Ishikawa (cell line): ENCODE data around the gene TRAK1.

Source experiments
- CEBPB ChIP-seq: IDR thresholded peaks from 2 replicates; pipeline ENCODE4 v1.6.1; 2012
- CREB1 ChIP-seq: IDR thresholded peaks from 2 replicates; pipeline ENCODE4 v1.6.1; 2012; ENCODE audit warnings: low read depth
- EGR1 ChIP-seq: IDR thresholded peaks from 2 replicates; pipeline ENCODE4 v1.6.1; 2012
- EP300 ChIP-seq: IDR thresholded peaks from 2 replicates; pipeline ENCODE4 v1.6.1; 2012; ENCODE audit warnings: borderline replicate concordance
- NFIC ChIP-seq: IDR thresholded peaks from 2 replicates; pipeline ENCODE4 v1.6.1; 2012
- RAD21 ChIP-seq: IDR thresholded peaks from 2 replicates; pipeline ENCODE4 v1.6.1; 2012; ENCODE audit warnings: low read depth
- REST ChIP-seq: IDR thresholded peaks from 2 replicates; pipeline ENCODE4 v1.6.1; 2012; ENCODE audit warnings: low read depth, mild to moderate bottlenecking
- TAF1 ChIP-seq: IDR thresholded peaks from 2 replicates; pipeline ENCODE4 v1.6.1; 2012; ENCODE audit warnings: low read depth, mild to moderate bottlenecking
- TCF12 ChIP-seq: IDR thresholded peaks from 2 replicates; pipeline ENCODE4 v1.6.1; 2012; ENCODE audit warnings: low read depth
- TEAD4 ChIP-seq: IDR thresholded peaks from 2 replicates; pipeline ENCODE4 v1.6.1; 2012
- ZBTB7A ChIP-seq: IDR thresholded peaks from 2 replicates; pipeline ENCODE4 v1.6.1; 2012; ENCODE audit warnings: low read depth
- TF ChIP-seq, protein P1 (sequence below): IDR thresholded peaks from 2 replicates; pipeline ENCODE4 v1.6.1; 2012

GRCh38 chr3:42274266-42274665 is 183.1 kb downstream of the TRAK1 start:
- TF ChIP-seq, protein P1, sequence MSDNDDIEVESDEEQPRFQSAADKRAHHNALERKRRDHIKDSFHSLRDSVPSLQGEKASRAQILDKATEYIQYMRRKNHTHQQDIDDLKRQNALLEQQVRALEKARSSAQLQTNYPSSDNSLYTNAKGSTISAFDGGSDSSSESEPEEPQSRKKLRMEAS = no peak
- no peak for TF ChIP-seq NFIC
- TF ChIP-seq CEBPB = no peak
- TF ChIP-seq TEAD4 = no peak
- TF ChIP-seq EGR1 = no peak
- no peak for TF ChIP-seq TCF12
- no peak for TF ChIP-seq ZBTB7A
- no peak for TF ChIP-seq TAF1
- TF ChIP-seq EP300 = no peak
- no peak for TF ChIP-seq RAD21
- TF ChIP-seq REST = no peak
- no peak for TF ChIP-seq CREB1
